ENCODE results near the gene CRTAP.
"Not testable (repeated sequence)": the region's sequence is repeated elsewhere in the genome, so short reads cannot be mapped to it uniquely, and the experiment has no call there.

Gene CRTAP

DNA sequence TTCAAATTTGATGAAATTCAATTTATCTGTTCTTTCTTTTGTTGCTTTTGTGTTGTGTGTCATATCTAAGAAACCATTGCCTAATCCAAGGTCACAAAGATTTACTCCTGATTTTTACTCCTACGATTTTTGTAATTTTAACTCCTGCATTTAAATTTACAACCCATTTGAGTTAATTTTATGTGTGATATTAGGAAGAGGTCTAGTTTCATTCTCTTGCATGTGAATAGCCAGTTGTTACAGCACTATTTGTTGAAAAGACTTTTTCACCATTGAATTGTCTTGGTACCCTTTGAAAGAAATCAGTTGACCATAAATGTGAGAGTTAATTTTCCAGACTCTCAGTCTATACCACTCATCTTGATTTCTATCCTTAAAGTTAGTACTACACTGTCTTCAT is 23.9 kb downstream of the CRTAP start:
- in situ Hi-C loops (cut with HindIII; ENCODE audit: low sequenced_read_pairs): loop anchor here (25.0 kb wide), 1 partner anchor 650 kb away; the partner anchor contains the start of gene PDCD6IP

DNA sequence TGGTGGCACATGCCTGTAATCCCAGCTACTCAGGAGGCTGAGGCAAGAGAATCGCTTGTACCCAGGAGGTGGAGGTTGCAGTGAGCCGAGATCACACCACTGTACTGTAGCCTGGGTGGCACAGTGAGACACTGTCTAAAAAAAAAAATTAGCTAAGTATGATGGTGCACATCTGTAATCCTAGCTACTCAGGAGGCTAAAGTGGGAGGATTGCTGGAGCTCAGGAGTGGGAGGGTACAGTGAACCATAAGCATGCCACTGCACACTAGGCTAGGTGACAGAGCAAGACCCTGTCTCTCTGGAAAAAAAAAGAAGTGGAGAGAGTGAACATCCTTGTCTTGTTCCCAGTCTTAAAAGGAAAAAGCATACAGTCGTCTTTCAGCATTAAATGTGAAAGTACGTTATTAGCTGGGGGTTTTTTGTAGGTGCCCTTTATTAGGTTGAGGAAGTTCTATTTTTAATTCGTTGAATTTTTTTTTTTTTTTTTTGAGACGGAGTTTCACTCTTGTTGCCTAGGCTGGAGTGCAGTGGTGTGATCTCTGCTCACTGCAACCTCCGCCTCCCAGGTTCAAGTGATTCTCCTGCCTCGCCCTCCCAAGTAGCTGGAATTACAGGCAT is 25.3 kb downstream of the CRTAP start:
- in situ Hi-C loops (cut with HindIII; ENCODE audit: low sequenced_read_pairs): loop anchor here (25.0 kb wide), 1 partner anchor 648 kb away; the partner anchor contains the start of gene PDCD6IP

DNA sequence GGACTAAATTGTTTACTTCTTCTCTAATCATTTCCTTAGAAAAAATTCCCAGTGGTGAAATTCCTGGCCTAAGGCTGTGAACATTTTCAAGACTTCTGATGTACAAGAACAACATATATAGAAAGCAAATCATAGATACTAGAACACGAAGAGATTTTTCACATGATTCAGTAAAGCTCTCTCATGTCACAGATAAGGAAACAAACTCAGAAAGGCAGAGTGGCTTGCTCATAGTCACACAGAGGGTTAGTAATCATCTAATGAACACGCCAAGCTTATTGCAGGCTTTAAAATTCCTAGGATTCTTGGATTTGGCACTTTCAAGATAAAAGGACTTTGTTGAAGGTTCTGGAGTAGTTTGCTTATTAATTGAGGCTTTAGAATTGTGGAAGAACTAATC is 26.2 kb downstream of the CRTAP start:
- in situ Hi-C loops (cut with HindIII; ENCODE audit: low sequenced_read_pairs): loop anchor here (25.0 kb wide), 1 partner anchor 647 kb away; the partner anchor contains the start of gene PDCD6IP

DNA sequence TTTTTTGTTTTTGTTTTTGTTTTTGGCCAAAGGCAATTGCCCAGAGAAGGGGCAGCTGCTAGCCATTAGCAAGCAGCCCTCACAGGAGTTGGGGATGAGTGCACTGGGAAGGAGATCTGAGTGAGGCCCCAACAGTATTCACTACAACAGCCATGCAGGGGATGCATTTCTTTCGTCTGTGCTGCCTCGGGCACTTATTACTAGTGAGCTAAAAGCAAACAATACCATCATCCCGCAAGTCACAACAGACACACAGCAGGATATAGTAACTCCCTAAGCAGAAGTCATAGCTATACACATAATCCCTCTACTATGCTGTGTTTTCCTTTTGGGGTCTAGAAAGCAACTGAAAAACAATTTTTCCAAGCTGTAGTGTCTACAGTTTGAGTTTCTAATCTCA is 27.2 kb downstream of the CRTAP start:
- in situ Hi-C loops (cut with HindIII; ENCODE audit: low sequenced_read_pairs): loop anchor here (25.0 kb wide), 1 partner anchor 646 kb away; the partner anchor contains the start of gene PDCD6IP

DNA sequence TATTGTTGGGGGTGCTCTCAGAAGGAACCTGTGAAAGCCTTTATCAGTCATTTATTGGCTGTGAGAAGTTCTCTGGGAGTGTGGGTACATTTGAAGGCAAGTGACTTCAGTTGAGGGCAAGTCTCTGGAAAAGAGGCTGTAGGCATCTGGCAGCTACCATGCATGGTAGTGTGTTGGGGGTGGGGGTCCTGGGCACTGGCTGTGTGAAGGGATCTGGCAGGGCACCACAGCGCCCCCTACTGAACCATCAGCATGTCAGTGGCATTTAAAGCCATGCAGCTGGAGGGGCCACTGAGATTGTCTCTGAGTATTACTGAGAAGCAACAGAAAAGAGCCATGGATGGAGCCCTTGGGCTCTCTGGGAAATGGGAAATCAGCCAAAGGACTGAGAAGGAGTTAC is 30.6 kb downstream of the CRTAP start:
- in situ Hi-C loops (cut with HindIII; ENCODE audit: low sequenced_read_pairs): loop anchor here (25.0 kb wide), 1 partner anchor 643 kb away; the partner anchor contains the start of gene PDCD6IP

DNA sequence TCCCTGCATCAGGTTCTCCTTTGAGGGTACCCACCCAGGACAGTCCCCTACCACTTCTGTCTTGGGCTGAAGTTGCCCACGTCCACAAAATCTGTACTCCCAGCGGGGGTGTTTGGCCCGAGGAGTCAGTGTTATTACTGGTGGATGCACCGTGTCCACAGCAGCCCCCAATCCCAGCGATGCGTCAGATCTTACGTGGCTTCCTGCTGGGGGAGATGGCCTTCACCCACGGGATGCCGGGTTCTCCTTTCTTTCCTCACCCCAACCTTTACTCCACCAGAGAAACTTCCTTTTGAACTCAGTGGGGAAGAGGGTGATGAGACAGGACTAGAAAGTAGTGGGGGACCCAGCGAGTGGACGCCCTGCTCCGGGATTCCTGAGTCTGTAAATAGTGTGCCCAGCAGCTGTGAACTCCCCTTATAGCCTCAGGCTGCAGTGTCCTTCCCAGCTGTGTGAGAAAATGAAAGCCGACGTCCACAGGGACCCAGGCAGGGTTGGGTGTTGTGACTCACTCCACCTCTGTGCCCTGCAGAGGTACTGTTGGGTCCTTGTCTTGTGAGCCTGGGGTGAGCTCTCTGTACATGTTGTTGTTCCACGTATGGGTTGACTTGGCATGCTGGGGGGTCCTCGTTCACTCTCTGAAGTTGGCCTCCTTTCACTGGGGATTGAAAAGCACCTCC is 31.5 kb downstream of the CRTAP start:
- in situ Hi-C loops (cut with HindIII; ENCODE audit: low sequenced_read_pairs): loop anchor here (25.0 kb wide), 1 partner anchor 642 kb away; the partner anchor contains the start of gene PDCD6IP

- in situ Hi-C loops (cut with HindIII; ENCODE audit: low sequenced_read_pairs): loop anchor here (25.0 kb wide), 1 partner anchor 641 kb away; the partner anchor contains the start of gene PDCD6IP
Observed at GRCh38 chr3:33145901-33146580, 32.2 kb downstream of the CRTAP start.

DNA sequence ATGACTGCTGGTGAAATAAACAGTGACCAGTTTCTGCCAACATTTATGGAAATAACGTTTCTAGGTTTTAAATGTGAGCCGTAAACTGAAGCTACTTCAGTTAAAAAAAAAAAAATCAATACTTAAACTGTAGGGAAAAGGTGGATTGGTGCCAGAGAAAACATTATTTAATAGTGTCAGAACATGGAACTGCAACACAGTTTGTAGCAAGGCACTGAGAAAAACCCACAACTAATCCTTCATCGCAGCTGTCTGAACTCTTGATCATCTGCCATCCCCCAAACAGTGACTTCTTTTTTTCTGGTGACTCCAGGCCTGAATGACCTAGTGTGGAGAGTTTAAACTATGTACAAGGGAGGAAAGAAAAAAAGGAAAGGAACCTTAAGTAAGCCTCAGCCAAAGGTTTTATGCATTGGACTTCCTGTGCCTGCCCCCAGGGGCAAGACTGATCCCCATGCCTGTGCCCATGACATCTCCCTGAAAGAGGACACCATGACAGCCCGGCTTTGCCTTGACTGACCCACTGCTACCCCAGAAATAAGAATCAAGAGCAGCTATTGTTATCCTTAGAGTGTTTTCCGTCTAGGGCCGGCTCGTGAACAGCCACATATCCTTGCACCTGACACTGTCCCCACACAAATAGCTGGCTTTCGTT is 33.1 kb downstream of the CRTAP start:
- in situ Hi-C loops (cut with HindIII; ENCODE audit: low sequenced_read_pairs): loop anchor here (25.0 kb wide), 1 partner anchor 640 kb away; the partner anchor contains the start of gene PDCD6IP

- in situ Hi-C loops (cut with HindIII; ENCODE audit: low sequenced_read_pairs): loop anchor here (25.0 kb wide), 1 partner anchor 638 kb away; the partner anchor contains the start of gene PDCD6IP
Observed at GRCh38 chr3:33149342-33149741, 35.5 kb downstream of the CRTAP start.

- in situ Hi-C loops (cut with HindIII; ENCODE audit: low sequenced_read_pairs): no loop called here
Observed at GRCh38 chr3:33152363-33153360, 38.8 kb downstream of the CRTAP start.

DNA sequence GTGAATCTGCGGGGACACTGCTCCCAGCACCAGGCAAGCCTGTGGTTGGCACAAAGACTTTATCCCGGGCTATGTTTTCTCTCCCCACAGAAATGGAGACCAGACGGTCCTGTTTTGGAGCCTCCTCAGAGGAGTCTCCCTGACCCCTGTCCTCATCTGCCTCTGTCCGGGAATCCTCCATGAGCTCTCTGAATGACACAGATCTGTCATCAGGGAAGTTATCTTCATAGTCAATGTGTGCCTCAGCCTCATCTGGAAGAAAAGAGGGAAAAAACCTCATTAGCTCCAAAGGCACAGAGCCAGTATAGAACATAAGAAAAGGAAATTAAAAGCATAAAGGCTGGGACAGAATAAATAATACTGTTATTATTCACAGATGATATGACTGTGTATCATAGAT is 40.0 kb downstream of the CRTAP start:
- in situ Hi-C loops (cut with HindIII; ENCODE audit: low sequenced_read_pairs): no loop called here

DNA sequence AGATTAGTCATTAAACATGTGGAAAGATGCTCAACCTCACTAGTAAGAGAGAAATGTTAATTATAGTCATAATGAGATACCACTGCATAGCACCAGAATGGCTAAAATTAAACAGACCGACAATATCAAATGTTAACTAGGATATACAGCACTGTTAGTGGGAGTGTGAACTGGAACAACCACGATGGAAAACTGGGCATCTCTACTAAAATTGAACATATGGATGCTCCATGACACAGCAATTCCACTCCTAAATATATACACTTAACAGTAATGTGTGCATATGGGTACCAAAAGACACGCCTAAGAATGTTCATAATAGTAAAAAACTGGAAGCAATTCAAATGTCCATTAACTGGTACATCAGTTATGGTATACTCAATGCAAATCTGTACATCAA is 41.5 kb downstream of the CRTAP start:
- in situ Hi-C loops (cut with HindIII; ENCODE audit: low sequenced_read_pairs): no loop called here

DNA sequence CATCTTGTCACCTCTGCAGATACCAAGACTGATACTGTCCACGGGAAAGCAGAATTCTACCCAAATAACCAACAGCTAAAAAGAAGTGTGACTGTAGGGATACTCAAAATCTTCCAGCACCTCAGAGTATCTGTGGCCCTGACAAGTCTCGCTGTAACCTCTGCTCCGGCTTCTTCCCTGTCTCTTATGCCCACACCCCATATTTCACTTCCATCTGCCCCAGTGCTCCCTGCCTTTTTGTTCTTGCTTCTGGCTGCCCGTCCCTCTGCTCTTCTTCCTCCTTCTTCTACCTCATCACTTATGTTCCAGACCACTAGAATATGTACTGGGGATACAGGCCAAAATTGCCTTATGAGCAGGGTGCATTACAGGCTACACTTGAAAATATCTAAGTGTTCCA is 45.4 kb downstream of the CRTAP start:
- in situ Hi-C loops (cut with HindIII; ENCODE audit: low sequenced_read_pairs): no loop called here

- in situ Hi-C loops (cut with HindIII; ENCODE audit: low sequenced_read_pairs): no loop called here
Observed at GRCh38 chr3:33159981-33160380, 46.2 kb downstream of the CRTAP start.

DNA sequence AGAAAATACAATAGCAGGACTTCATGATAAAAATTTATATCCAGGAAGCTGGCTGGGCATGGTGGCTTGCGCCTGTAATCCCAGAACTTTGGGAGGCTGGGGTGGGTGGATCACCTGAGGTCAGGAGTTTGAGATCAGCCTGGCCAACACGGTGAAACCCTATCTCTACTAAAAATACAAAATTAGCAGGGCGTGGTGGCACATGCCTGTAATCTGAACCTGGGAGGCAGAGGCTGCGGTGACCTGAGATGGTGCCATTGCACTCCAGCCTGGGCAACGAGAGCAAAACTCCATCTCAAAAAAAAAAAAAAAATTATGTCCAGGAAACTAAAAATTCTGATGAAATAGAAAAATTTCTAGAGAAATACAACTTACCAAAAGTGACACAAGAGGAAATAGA is 48.8 kb downstream of the CRTAP start:
- in situ Hi-C loops (cut with HindIII; ENCODE audit: low sequenced_read_pairs): not testable (repeated sequence)

DNA sequence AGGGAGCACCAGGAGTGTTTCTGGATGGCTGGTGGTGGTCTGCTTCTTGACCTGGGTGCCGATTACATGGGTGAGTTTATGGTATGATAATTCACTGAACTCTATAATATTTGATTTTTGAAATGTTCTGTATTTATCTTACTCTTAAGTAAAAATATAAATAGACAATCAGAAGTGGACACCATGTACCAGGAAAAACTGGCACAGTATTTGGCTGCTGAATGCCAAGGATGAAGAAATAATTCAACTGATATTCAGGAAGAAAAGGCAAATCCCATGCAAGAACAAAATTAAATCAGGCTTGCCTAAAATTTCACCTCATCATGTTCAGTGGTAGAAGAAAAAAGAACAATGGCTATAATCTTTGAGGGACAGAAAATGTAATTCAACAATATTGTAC is 51.6 kb downstream of the CRTAP start:
- in situ Hi-C loops (cut with HindIII; ENCODE audit: low sequenced_read_pairs): no loop called here

- in situ Hi-C loops (cut with HindIII; ENCODE audit: low sequenced_read_pairs): no loop called here
Observed at GRCh38 chr3:33166095-33166494, 52.3 kb downstream of the CRTAP start.

DNA sequence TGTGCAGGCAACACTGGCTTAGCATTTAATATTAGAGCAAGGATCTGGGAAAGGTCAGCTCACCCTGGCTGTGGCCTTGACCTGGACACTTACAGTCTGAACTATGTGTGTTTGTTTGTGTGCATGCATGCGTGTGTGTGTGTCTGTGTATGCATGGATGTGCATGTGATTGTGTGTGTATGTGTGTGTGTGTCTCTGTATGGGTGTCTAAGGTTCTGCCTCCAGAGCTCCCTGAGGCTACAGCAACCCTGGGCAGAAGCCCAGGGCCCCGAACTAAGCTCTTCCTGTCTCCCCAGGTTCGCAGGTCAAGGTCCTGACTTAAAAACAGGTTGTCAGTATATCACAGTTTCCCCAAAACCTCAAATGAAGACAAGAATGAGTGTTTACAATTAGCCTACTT is 53.5 kb downstream of the CRTAP start:
- in situ Hi-C loops (cut with HindIII; ENCODE audit: low sequenced_read_pairs): no loop called here

DNA sequence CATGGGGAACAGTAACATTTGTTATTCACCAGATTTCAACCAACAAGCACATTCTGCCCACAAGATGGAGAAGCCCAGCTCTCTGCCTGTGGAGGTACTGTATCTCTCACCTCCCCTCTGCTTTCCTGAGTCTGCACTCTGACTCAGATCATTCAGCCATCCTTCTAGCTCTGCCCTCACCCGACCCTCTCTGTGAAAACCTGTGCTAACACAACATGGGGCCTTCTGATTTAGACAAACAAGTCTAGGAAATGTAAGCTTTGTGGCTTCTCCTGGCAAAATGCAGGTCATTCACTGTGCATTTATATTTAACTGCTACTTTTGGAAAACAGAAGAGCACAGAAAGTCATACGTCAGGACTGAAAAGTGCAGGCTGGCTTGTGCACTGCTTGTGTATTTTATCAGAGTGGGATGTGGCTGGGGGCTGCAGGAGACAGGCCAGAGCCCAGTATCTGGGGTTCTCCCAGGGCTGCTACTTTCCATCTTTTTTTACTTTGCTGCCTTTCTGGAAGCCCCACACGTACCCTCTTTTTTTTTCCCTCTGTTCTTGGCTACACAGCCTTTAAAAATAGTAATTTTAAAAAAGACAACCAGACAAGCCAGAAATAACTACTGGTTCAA is 54.0 kb downstream of the CRTAP start:
- in situ Hi-C loops (cut with HindIII; ENCODE audit: low sequenced_read_pairs): no loop called here

Measured in DLD1 (cell line).